ENCODE results near the gene PKIG.

DNA sequence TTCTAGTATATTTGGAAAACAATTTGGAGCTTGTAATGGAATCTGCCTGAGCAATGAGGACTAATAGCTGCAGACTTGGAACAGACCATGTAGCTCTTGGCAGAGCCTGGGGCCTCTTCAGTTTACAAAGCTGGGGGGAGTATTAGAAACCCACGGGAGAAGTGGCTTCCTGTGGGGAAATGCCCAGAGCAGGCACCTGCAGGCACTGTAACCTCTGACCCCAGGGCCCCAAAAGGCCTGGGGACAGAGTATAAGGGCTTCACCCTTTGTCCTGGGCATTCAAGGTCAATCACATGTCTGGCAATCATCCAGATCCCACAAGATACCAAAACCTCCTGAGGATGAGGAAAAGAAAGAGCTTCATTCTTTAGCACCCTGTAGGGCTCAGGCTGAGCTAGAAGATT, 19.4 kb downstream of the PKIG start:
- TF ChIP-seq, protein P1, sequence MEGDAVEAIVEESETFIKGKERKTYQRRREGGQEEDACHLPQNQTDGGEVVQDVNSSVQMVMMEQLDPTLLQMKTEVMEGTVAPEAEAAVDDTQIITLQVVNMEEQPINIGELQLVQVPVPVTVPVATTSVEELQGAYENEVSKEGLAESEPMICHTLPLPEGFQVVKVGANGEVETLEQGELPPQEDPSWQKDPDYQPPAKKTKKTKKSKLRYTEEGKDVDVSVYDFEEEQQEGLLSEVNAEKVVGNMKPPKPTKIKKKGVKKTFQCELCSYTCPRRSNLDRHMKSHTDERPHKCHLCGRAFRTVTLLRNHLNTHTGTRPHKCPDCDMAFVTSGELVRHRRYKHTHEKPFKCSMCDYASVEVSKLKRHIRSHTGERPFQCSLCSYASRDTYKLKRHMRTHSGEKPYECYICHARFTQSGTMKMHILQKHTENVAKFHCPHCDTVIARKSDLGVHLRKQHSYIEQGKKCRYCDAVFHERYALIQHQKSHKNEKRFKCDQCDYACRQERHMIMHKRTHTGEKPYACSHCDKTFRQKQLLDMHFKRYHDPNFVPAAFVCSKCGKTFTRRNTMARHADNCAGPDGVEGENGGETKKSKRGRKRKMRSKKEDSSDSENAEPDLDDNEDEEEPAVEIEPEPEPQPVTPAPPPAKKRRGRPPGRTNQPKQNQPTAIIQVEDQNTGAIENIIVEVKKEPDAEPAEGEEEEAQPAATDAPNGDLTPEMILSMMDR (conservative IDR thresholded peaks at IDR 0.05): no peak
- no peak for TF ChIP-seq ZFX (IDR thresholded peaks at IDR 0.05)

Measured in C4-2B (cell line).